ENCODE results near the gene PAQR4. TPM values are rescaled to one million over a fixed set of nuclear protein-coding genes. Genes with fewer than 3 reads are reported as not detected.

PAQR4 gene
- polyA plus RNA-seq, 3 donors, result 6.3 to 14.2 (median 8.9) TPM

DNA sequence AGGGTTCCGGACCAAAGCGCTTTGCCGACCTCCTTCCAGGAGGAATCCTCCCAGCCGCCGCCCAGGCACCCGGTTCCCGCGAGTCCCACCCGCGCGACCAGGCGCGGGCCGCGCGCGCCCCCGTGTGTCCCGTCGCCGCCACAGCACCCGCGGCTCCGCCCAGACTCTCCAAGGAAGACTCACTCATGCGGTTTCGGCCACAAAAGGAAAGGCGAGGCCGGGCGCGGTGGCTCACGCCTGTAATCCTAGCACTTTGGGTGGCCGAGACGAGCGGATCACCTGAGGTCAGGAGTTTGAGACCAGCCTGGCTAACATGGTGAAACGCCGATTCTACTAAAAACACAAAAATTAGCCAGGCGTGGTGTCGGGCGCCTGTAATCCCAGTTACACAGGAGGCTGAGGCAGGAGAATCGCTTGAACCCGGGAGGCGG is 14.6 kb downstream of the PAQR4 start:
- intact Hi-C loops (cut with micrococcal nuclease), result loop anchor here in 1 of 2 donors (2.0 kb wide), 1 partner anchor 15 kb away; the partner anchor contains the start of gene PAQR4
- H2AFZ ChIP-seq (ENCODE audit: insufficient read depth, low read depth, low read length, poor library complexity, severe bottlenecking), result peak overlapping the region; percentile 62
- peaks cover 23% of the 10 kb centered on the region for H3K4me1 Mint-ChIP-seq
- H3K9me3 ChIP-seq (replicated peaks in 1 of 2; ENCODE audit: control insufficient read depth in 1 of 2, insufficient read depth in 1 of 2, low read length in 2 of 2), result no peaks in the 10 kb centered on the region
- H3K27me3 ChIP-seq (ENCODE audit: control insufficient read depth in 2 of 2, insufficient read depth in 2 of 2, low read length in 2 of 2), result no peaks in the 10 kb centered on the region
- no peaks in the 10 kb centered on the region for H4K20me1 ChIP-seq (ENCODE audit: insufficient read depth, low read length)
- peak overlapping the region in 1 of 3 experiments; percentile 15 for H3K4me3 ChIP-seq (replicated peaks in 1 of 3; ENCODE audit: low read depth in 2 of 3, low read length in 3 of 3)
- no peaks in the 10 kb centered on the region for H3K36me3 ChIP-seq (replicated peaks in 1 of 2; ENCODE audit: control insufficient read depth in 1 of 2, insufficient read depth in 2 of 2, low read length in 2 of 2)
- no peak overlapping the region for H3K9ac ChIP-seq (ENCODE audit: insufficient read depth, low read length, poor library complexity, severe bottlenecking)
- H3K27me3 Mint-ChIP-seq (ENCODE audit: low read depth in 3 of 3), result peaks cover 3 to 18% (median 4%) of the 10 kb centered on the region in 3 donors
- H3K36me3 Mint-ChIP-seq, result no peaks in the 10 kb centered on the region
- TF ChIP-seq, protein P1, sequence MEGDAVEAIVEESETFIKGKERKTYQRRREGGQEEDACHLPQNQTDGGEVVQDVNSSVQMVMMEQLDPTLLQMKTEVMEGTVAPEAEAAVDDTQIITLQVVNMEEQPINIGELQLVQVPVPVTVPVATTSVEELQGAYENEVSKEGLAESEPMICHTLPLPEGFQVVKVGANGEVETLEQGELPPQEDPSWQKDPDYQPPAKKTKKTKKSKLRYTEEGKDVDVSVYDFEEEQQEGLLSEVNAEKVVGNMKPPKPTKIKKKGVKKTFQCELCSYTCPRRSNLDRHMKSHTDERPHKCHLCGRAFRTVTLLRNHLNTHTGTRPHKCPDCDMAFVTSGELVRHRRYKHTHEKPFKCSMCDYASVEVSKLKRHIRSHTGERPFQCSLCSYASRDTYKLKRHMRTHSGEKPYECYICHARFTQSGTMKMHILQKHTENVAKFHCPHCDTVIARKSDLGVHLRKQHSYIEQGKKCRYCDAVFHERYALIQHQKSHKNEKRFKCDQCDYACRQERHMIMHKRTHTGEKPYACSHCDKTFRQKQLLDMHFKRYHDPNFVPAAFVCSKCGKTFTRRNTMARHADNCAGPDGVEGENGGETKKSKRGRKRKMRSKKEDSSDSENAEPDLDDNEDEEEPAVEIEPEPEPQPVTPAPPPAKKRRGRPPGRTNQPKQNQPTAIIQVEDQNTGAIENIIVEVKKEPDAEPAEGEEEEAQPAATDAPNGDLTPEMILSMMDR (IDR thresholded peaks at IDR 0.05), result peak; percentile 95
- H3K4me2 ChIP-seq (replicated peaks; ENCODE audit: extremely low read depth, low read length, poor library complexity, severe bottlenecking), result peak overlapping the region; percentile 62
- WGBS (ENCODE audit: insufficient coverage), result 6% methylated on average over 42 of the region's 42 CpGs
- no peak overlapping the region for H3K27ac ChIP-seq (ENCODE audit: low read depth in 1 of 2, low read length in 2 of 2)
- H3K27ac Mint-ChIP-seq, result peak overlapping the region in 4 of 7 donors; percentile 36 to 83 (median 54)
- H3K4me3 Mint-ChIP-seq, result peak overlapping the region; percentile 57 to 76
- H3K79me2 ChIP-seq (ENCODE audit: insufficient read depth, low read length), result peaks cover 11% of the 10 kb centered on the region
- DNase-seq, result peak; percentile 59 to 80 (median 71)
- H3K9me3 Mint-ChIP-seq, result no peaks in the 10 kb centered on the region
- peaks cover 22 to 29% of the 10 kb centered on the region in 2 donors for H3K4me1 ChIP-seq (ENCODE audit: control insufficient read depth in 1 of 2, insufficient read depth in 2 of 2, low read length in 2 of 2)

DNA sequence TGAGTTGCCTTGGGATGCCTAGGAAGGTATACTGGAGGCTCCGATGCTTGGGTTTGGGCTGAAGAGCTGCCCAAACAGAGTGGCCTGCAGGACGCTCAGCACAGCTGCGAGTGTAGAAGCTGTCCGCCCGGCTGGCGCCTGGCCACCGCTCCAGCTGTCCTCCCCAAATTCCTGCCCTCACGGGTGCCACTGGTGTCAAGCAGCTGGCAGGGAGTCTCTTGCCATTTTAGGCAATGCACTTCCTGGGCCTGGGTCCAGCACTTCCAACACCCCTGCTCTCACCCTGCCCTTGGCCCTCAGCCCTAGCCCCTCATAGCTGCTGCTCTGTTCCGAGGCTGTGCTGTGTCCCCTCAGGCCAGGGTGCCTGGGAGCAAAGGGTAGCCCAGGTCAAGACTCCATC is 16.3 kb downstream of the PAQR4 start:
- Mint-ChIP-seq H3K9me3 (no peaks in the 10 kb centered on the region), H3K4me1 (peaks cover 15% of the 10 kb centered on the region), H3K27ac (no peak overlapping the region), H3K27me3 (ENCODE audit: low read depth in 3 of 3) (peaks cover 7 to 26% (median 12%) of the 10 kb centered on the region in 3 donors), H3K36me3 (no peaks in the 10 kb centered on the region), H3K4me3 (no peak overlapping the region)
- Histone ChIP-seq H3K4me2 (replicated peaks; ENCODE audit: extremely low read depth, low read length, poor library complexity, severe bottlenecking) (no peak overlapping the region), H3K79me2 (ENCODE audit: insufficient read depth, low read length) (no peaks in the 10 kb centered on the region), H3K27me3 (ENCODE audit: control insufficient read depth in 2 of 2, insufficient read depth in 2 of 2, low read length in 2 of 2) (no peaks in the 10 kb centered on the region), H3K9ac (ENCODE audit: insufficient read depth, low read length, poor library complexity, severe bottlenecking) (no peak overlapping the region), H2AFZ (ENCODE audit: insufficient read depth, low read depth, low read length, poor library complexity, severe bottlenecking) (no peak overlapping the region), H3K4me1 (ENCODE audit: control insufficient read depth in 1 of 2, insufficient read depth in 2 of 2, low read length in 2 of 2) (peaks cover 13 to 15% of the 10 kb centered on the region in 2 donors), H4K20me1 (ENCODE audit: insufficient read depth, low read length) (no peaks in the 10 kb centered on the region), H3K27ac (ENCODE audit: low read depth in 1 of 2, low read length in 2 of 2) (no peak overlapping the region), H3K36me3 (replicated peaks in 1 of 2; ENCODE audit: control insufficient read depth in 1 of 2, insufficient read depth in 2 of 2, low read length in 2 of 2) (no peaks in the 10 kb centered on the region), H3K9me3 (replicated peaks in 1 of 2; ENCODE audit: control insufficient read depth in 1 of 2, insufficient read depth in 1 of 2, low read length in 2 of 2) (no peaks in the 10 kb centered on the region), H3K4me3 (replicated peaks in 1 of 3; ENCODE audit: low read depth in 2 of 3, low read length in 3 of 3) (no peak overlapping the region)
- TF ChIP-seq, protein P1 (IDR thresholded peaks at IDR 0.05), result no peak
- WGBS (ENCODE audit: insufficient coverage), result 95% methylated on average over 8 of the region's 9 CpGs
- intact Hi-C loops (cut with micrococcal nuclease), result no loop called here
- DNase-seq, result no peak
